H1 (cell line): Measurements from ENCODE around the gene GNAO1.

Experiments used
- CHD2 ChIP-seq: IDR thresholded peaks from 2 replicates; pipeline ENCODE4 v1.6.1; 2012; ENCODE audit warnings: low read length, improper control_type of control experiment
- TCF12 ChIP-seq: IDR thresholded peaks from 2 replicates; pipeline ENCODE4 v1.6.1; 2011; ENCODE audit warnings: low read depth, mild to moderate bottlenecking, low read length
- ZNF274 ChIP-seq: IDR thresholded peaks from 2 replicates; pipeline ENCODE4 v1.7.0; 2012; ENCODE audit warnings: low read length, borderline replicate concordance; ENCODE audit errors: extremely low read depth
- TF ChIP-seq, protein P1 (sequence below), 3 experiments: IDR thresholded peaks; 1 replicate in 2 of 3; 2 replicates in 1 of 3; pipeline versions ENCODE4 v1.5.1 to v1.6.1; 2011; ENCODE audit warnings: low read length in 3 of 3, mild to moderate bottlenecking in 3 of 3, inconsistent platforms in 2 of 3, low read depth in 1 of 3, moderate library complexity in 1 of 3; ENCODE audit not compliant: insufficient read depth in 1 of 3; ENCODE audit errors: control extremely low read depth in 1 of 3
- TF ChIP-seq, protein P2 (sequence below): IDR thresholded peaks from 2 replicates; pipeline ENCODE4 v1.6.1; 2012; ENCODE audit warnings: inconsistent platforms

GRCh38 chr16:56341656-56342399 is 150.5 kb downstream of the GNAO1 start:
- TF ChIP-seq, protein P1, sequence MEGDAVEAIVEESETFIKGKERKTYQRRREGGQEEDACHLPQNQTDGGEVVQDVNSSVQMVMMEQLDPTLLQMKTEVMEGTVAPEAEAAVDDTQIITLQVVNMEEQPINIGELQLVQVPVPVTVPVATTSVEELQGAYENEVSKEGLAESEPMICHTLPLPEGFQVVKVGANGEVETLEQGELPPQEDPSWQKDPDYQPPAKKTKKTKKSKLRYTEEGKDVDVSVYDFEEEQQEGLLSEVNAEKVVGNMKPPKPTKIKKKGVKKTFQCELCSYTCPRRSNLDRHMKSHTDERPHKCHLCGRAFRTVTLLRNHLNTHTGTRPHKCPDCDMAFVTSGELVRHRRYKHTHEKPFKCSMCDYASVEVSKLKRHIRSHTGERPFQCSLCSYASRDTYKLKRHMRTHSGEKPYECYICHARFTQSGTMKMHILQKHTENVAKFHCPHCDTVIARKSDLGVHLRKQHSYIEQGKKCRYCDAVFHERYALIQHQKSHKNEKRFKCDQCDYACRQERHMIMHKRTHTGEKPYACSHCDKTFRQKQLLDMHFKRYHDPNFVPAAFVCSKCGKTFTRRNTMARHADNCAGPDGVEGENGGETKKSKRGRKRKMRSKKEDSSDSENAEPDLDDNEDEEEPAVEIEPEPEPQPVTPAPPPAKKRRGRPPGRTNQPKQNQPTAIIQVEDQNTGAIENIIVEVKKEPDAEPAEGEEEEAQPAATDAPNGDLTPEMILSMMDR (IDR thresholded peaks at IDR 0.05; ENCODE audit: control extremely low read depth in 1 of 3, insufficient read depth in 1 of 3, low read depth in 1 of 3, low read length in 3 of 3) = no peak
- TF ChIP-seq CHD2 = no peak
- TF ChIP-seq, protein P2, sequence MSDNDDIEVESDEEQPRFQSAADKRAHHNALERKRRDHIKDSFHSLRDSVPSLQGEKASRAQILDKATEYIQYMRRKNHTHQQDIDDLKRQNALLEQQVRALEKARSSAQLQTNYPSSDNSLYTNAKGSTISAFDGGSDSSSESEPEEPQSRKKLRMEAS = no peak
- TF ChIP-seq TCF12 = no peak
- TF ChIP-seq ZNF274 = no peak
